ENCODE data around the gene ZFPM1.
"Not testable (repeated sequence)": the region's sequence is repeated elsewhere in the genome, so short reads cannot be mapped to it uniquely, and the experiment has no call there.

Gene ZFPM1

GRCh38 chr16:88516601-88517061, 63.6 kb downstream of the ZFPM1 start:
- DNase-seq: no peak

- not testable (repeated sequence) for DNase-seq
Observed at GRCh38 chr16:88517208-88517774, 64.2 kb downstream of the ZFPM1 start.

- DNase-seq: not testable (repeated sequence)
Observed at GRCh38 chr16:88518411-88519111, 65.5 kb downstream of the ZFPM1 start.

- DNase-seq: no peak
Observed at GRCh38 chr16:88519240-88519639, 66.2 kb downstream of the ZFPM1 start.

- DNase-seq: no peak
Observed at GRCh38 chr16:88519938-88520653, 67.0 kb downstream of the ZFPM1 start.

GRCh38 chr16:88521674-88522073, 68.6 kb downstream of the ZFPM1 start:
- no peak for DNase-seq

- DNase-seq: no peak
Observed at GRCh38 chr16:88522276-88522949, 69.3 kb downstream of the ZFPM1 start.

- no peak for DNase-seq
Observed at GRCh38 chr16:88523309-88524161, 70.5 kb downstream of the ZFPM1 start.

GRCh38 chr16:88524274-88524972, 71.3 kb downstream of the ZFPM1 start:
- DNase-seq: no peak

GRCh38 chr16:88524973-88525662, 72.0 kb downstream of the ZFPM1 start:
- no peak for DNase-seq

- DNase-seq: no peak
Observed at GRCh38 chr16:88525663-88525990, 72.5 kb downstream of the ZFPM1 start.

GRCh38 chr16:88526008-88526905, 73.2 kb downstream of the ZFPM1 start:
- no peak for DNase-seq

GRCh38 chr16:88526906-88527185, 73.8 kb downstream of the ZFPM1 start:
- no peak for DNase-seq

- DNase-seq: peak; percentile 69
Observed at GRCh38 chr16:88527186-88527936, 74.3 kb downstream of the ZFPM1 start.

- no peak for DNase-seq
Observed at GRCh38 chr16:88527937-88528743, 75.1 kb downstream of the ZFPM1 start.

GRCh38 chr16:88528902-88529318, 75.8 kb downstream of the ZFPM1 start:
- no peak for DNase-seq

- no peak for DNase-seq
Observed at GRCh38 chr16:88529596-88529995, 76.5 kb downstream of the ZFPM1 start.

GRCh38 chr16:88530051-88530857, 77.2 kb downstream of the ZFPM1 start:
- no peak for DNase-seq

Data from activated CD4-positive, alpha-beta T cell treated with anti-CD3 and anti-CD28 coated beads for 48 hours (primary cell).